Measurements from ENCODE around the gene ACTA1. TPM values are rescaled to one million over a fixed set of nuclear protein-coding genes. Genes with fewer than 3 reads are reported as not detected.

Gene ACTA1
- total and polyA plus RNA-seq, 2 experiments from 2014 or later: 0.28 to 0.33 TPM

DNA sequence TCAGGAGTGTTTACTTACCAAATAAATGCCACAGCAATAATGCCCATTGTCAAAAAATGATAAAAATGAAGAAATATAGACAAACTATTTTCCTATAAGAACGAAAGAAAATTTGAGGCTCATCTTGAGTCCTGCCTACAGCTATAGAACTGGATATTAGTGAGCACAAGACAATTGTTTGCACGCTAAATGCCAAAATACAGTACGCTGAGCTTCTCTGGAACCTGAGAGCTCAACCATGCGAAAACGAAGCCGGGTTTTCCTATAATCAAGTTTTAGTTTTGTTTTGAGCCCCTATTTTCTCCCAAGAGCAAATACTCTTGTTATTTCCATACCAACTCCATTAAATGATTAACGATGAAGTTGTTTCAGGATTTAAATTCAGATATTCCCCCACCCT, 49.1 kb downstream of the ACTA1 start:
- Histone ChIP-seq H3K36me3 (replicated peaks; ENCODE audit: insufficient read depth, low read depth) (no peaks in the 10 kb centered on the region), H3K27me3 (no peaks in the 10 kb centered on the region), H3K4me1 (ENCODE audit: insufficient read depth) (no peaks in the 10 kb centered on the region), H4K20me1 (ENCODE audit: insufficient read depth, poor library complexity, severe bottlenecking) (no peaks in the 10 kb centered on the region), H3K4me3 (no peak overlapping the region), H3K4me2 (no peak overlapping the region), H3K79me2 (no peaks in the 10 kb centered on the region), H2AFZ (no peak overlapping the region), H3K27ac (no peak overlapping the region), H3K9me3 (ENCODE audit: low read depth) (no peaks in the 10 kb centered on the region), H3K9me2 (replicated peaks; ENCODE audit: insufficient read depth) (no peaks in the 10 kb centered on the region)
- no peak for DNase-seq (ENCODE audit: low spot score)
- TF ChIP-seq CTCF (IDR thresholded peaks at IDR 0.05; ENCODE audit: poor library complexity): no peak
- no peak for TF ChIP-seq EZH2phosphoT487 (IDR thresholded peaks at IDR 0.05; ENCODE audit: low read depth, severe bottlenecking, unreplicated experiment)
- TF ChIP-seq EZH2 (IDR thresholded peaks at IDR 0.05; ENCODE audit: borderline replicate concordance): no peak
- WGBS (ENCODE audit: low lambda C conversion rate, missing lambda C conversion rate): 91% methylated on average over 7 of the region's 7 CpGs

DNA sequence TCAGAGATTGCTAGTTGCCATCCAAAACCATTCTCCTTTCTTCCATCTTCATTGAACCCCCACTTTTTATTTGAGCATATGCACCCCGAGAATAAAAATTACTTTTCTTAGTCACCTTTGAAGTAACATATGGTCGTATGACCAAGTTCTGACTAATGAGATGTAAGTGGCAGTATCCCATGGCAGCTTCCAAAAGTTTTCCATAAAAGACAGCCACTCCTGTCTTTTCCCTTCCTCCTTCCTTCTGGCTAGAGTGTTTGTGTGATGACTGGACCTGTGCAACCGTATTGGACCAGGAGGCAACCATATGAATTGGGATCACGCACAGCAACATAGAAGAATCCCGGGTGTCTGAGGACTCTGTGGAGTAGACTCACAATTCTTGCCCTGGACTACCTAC, 49.9 kb downstream of the ACTA1 start:
- no peak overlapping the region for H3K27ac ChIP-seq
- no peak for DNase-seq (ENCODE audit: low spot score)
- H3K36me3 ChIP-seq (replicated peaks; ENCODE audit: insufficient read depth, low read depth): no peaks in the 10 kb centered on the region
- H4K20me1 ChIP-seq (ENCODE audit: insufficient read depth, poor library complexity, severe bottlenecking): no peaks in the 10 kb centered on the region
- no peaks in the 10 kb centered on the region for H3K4me1 ChIP-seq (ENCODE audit: insufficient read depth)
- WGBS (ENCODE audit: low lambda C conversion rate, missing lambda C conversion rate): 95% methylated on average over 5 of the region's 5 CpGs
- H3K4me2 ChIP-seq: no peak overlapping the region
- no peaks in the 10 kb centered on the region for H3K9me2 ChIP-seq (replicated peaks; ENCODE audit: insufficient read depth)
- no peak overlapping the region for H3K4me3 ChIP-seq
- H3K79me2 ChIP-seq: no peaks in the 10 kb centered on the region
- no peak overlapping the region for H2AFZ ChIP-seq
- TF ChIP-seq CTCF (IDR thresholded peaks at IDR 0.05; ENCODE audit: poor library complexity) (no peak), EZH2phosphoT487 (IDR thresholded peaks at IDR 0.05; ENCODE audit: low read depth, severe bottlenecking, unreplicated experiment) (no peak), EZH2 (IDR thresholded peaks at IDR 0.05; ENCODE audit: borderline replicate concordance) (no peak)
- H3K9me3 ChIP-seq (ENCODE audit: low read depth): no peaks in the 10 kb centered on the region
- H3K27me3 ChIP-seq: no peaks in the 10 kb centered on the region

GRCh38 chr1:229383188-229383587, 50.7 kb downstream of the ACTA1 start:
- no peak overlapping the region for H2AFZ ChIP-seq
- no peaks in the 10 kb centered on the region for H3K36me3 ChIP-seq (replicated peaks; ENCODE audit: insufficient read depth, low read depth)
- no peak overlapping the region for H3K4me2 ChIP-seq
- H3K9me3 ChIP-seq (ENCODE audit: low read depth): no peaks in the 10 kb centered on the region
- no peak overlapping the region for H3K4me3 ChIP-seq
- TF ChIP-seq CTCF (IDR thresholded peaks at IDR 0.05; ENCODE audit: poor library complexity): no peak
- no peak for TF ChIP-seq EZH2 (IDR thresholded peaks at IDR 0.05; ENCODE audit: borderline replicate concordance)
- TF ChIP-seq EZH2phosphoT487 (IDR thresholded peaks at IDR 0.05; ENCODE audit: low read depth, severe bottlenecking, unreplicated experiment): no peak
- no peak overlapping the region for H3K27ac ChIP-seq
- WGBS (ENCODE audit: low lambda C conversion rate, missing lambda C conversion rate): 94% methylated on average over 3 of the region's 3 CpGs
- no peaks in the 10 kb centered on the region for H3K4me1 ChIP-seq (ENCODE audit: insufficient read depth)
- H4K20me1 ChIP-seq (ENCODE audit: insufficient read depth, poor library complexity, severe bottlenecking): no peaks in the 10 kb centered on the region
- H3K27me3 ChIP-seq: no peaks in the 10 kb centered on the region
- H3K79me2 ChIP-seq: no peaks in the 10 kb centered on the region
- H3K9me2 ChIP-seq (replicated peaks; ENCODE audit: insufficient read depth): no peaks in the 10 kb centered on the region
- no peak for DNase-seq (ENCODE audit: low spot score)

Small RNA genes within 50 kb of the gene (small RNA-seq; reads per million reads assigned to genes)
- gene RN7SKP276: not detected
- not detected for gene RNU6-180P

Other genes with a start within 250 kb of the ACTA1 start
- 41.7 and 47.7 TPM in 2 replicates for gene RAB4A, start 163.0 kb downstream of the ACTA1 start, total RNA-seq
- 45.4 and 54.3 TPM in 2 replicates for gene RAB4A, start 163.0 kb downstream of the ACTA1 start, polyA plus RNA-seq
- gene CCSAP, start 91.0 kb downstream of the ACTA1 start, total RNA-seq: 9.6 and 12.0 TPM in 2 replicates
- 2.7 and 3.8 TPM in 2 replicates for gene CCSAP, start 91.0 kb downstream of the ACTA1 start, polyA plus RNA-seq
- 33.2 and 35.4 TPM in 2 replicates for gene NUP133, start 74.2 kb upstream of the ACTA1 start, total RNA-seq
- 14.9 and 18.8 TPM in 2 replicates for gene NUP133, start 74.2 kb upstream of the ACTA1 start, polyA plus RNA-seq
- 29.0 and 33.3 TPM in 2 replicates for gene ABCB10, start 124.6 kb upstream of the ACTA1 start, total RNA-seq
- 14.6 and 23.4 TPM in 2 replicates for gene ABCB10, start 124.6 kb upstream of the ACTA1 start, polyA plus RNA-seq
- gene TAF5L, start 192.0 kb upstream of the ACTA1 start, total RNA-seq: 13.0 and 14.4 TPM in 2 replicates
- gene TAF5L, start 192.0 kb upstream of the ACTA1 start, polyA plus RNA-seq: 5.4 and 6.8 TPM in 2 replicates
- gene URB2, start 192.2 kb upstream of the ACTA1 start, total RNA-seq: 7.2 and 12.4 TPM in 2 replicates
- 3.0 and 4.6 TPM in 2 replicates for gene URB2, start 192.2 kb upstream of the ACTA1 start, polyA plus RNA-seq

Measured in hepatocyte (in vitro differentiated cells).